NCI-H510A treated with DMSO at 0.1 percent for 48 hours (cell line): ENCODE results near the gene SHCBP1.
"Not testable (repeated sequence)": the region's sequence is repeated elsewhere in the genome, so short reads cannot be mapped to it uniquely, and the experiment has no call there.

ENCODE experiments used
- DNase-seq: peaks from one replicate; lab custom pipeline; 2025; lab: John Stamatoyannopoulos, UW

Gene SHCBP1, protein sequence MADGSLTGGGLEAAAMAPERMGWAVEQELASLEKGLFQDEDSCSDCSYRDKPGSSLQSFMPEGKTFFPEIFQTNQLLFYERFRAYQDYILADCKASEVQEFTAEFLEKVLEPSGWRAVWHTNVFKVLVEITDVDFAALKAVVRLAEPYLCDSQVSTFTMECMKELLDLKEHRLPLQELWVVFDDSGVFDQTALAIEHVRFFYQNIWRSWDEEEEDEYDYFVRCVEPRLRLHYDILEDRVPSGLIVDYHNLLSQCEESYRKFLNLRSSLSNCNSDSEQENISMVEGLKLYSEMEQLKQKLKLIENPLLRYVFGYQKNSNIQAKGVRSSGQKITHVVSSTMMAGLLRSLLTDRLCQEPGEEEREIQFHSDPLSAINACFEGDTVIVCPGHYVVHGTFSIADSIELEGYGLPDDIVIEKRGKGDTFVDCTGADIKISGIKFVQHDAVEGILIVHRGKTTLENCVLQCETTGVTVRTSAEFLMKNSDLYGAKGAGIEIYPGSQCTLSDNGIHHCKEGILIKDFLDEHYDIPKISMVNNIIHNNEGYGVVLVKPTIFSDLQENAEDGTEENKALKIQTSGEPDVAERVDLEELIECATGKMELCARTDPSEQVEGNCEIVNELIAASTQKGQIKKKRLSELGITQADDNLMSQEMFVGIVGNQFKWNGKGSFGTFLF

DNA sequence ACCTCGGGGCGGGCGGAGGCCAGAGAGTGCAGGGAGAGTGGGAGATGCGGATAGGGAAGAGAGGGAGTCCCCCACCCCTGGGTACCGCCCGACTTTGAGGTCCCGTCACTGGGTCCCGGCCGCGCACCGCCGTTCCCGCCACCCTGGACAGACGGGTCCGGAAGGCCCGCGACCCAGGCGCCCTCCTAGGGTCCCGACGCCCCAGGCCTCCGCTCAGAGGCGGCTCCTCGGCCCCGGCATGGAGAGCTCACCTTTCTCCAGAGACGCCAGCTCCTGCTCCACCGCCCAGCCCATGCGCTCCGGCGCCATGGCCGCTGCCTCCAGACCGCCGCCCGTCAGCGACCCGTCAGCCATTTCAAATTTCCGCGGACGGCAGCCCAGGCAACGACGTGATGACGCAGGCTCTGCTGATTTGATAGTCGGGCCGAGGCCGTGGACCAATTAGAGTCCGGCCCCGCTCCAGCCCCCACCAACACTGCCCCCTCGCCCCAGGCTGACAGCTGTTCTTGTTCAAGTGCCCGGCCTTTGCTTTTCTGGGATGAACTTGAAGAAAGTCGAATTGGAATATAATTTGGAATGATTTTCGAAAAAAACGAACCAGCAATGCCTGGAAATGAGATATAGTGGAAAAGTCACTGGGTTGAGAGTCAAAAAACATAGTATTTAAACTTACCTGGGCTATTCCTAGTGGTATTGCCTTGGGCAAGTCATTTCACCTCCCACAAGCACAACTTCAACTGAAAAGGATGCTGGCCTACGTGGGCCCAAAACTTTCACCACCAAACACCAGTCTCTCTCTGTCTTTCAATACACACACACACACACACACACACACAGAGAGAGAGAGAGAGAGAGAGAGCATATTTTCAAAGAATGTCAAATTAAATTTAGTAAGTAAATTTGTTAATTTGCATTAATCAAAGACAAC lies at the start of gene SHCBP1:
Gene SHCBP1, minus strand, starts transcription at position 374 of the 928 bp plus-strand sequence. Its CDS starts 20 bp downstream, at position 354.
- peak; percentile 77 for DNase-seq

DNA sequence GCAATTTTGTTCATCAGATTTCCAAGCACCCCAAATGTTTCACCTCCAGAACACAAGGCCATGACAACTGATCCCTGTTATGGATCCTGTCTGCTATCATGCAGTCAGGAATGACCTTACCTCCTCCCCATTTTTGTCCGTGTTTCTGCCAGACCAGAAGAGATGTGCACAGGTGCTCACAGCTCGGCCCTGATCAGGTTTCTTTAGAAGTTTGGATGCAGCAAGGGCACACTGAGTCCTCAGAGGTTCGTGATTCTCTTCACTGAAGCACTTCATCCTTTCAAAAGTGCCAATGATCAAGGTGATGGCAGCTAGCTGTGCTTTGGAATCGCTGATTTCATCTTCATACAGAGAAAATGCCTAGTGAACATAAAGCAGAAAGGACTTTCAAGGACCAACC lies 40.9 kb upstream of the SHCBP1 start:
- no peak for DNase-seq

DNA sequence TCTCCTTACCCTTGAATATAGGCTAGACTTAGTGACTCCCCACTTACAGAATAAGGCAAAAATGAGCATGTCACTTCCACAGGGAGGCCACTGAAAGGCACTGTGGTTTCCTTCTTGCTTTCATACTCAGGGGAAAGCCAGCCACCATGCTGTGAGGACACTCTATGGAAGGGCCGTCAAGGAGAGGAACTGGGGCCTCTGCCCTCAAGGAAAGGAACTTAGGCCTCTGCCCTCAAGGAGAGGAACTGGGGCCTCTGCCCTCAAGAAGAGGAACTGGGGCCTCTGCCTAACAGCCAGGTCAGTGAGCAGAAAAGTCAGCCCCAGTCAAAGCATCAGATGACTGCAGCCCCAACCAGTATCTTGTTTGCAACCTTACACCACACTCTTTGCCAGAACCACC lies 37.7 kb upstream of the SHCBP1 start:
- DNase-seq = no peak

DNA sequence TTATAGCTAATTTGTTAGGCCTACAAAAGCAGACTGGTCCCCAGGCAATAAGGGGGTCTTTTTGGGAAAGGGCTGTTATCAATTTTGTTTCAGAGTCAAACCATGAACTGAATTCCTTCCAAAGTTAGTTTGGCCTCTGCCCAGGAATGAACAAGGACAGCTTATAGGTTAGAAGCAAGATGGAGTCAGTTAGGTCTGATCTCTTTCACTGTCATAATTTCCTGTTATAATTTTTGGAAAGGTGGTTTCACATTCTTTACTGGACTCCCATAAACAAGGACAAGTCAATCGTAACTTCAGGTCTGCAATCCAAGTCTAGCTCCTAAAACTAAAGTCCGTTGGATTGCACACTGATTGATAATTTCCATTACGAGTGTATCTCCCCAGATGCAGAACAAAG lies 30.1 kb upstream of the SHCBP1 start:
- no peak for DNase-seq

DNA sequence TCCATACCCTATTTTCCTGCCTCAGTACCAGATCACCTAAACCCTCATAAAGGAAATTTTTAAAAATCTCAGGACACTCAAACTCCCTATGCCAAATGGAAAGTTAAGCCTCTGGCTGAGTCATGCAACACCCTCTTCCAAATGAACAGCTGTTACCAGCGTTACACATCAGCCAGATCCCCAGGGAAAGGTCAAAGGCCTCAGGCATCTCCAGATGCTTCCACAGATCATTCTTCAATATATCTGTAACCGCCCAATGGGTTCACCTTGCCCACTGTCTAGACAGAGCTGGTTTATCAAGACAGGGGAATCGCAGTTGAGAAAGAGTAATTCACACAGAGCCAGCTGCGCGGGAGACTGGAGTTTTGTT lies 29.1 kb upstream of the SHCBP1 start:
- no peak for DNase-seq

DNA sequence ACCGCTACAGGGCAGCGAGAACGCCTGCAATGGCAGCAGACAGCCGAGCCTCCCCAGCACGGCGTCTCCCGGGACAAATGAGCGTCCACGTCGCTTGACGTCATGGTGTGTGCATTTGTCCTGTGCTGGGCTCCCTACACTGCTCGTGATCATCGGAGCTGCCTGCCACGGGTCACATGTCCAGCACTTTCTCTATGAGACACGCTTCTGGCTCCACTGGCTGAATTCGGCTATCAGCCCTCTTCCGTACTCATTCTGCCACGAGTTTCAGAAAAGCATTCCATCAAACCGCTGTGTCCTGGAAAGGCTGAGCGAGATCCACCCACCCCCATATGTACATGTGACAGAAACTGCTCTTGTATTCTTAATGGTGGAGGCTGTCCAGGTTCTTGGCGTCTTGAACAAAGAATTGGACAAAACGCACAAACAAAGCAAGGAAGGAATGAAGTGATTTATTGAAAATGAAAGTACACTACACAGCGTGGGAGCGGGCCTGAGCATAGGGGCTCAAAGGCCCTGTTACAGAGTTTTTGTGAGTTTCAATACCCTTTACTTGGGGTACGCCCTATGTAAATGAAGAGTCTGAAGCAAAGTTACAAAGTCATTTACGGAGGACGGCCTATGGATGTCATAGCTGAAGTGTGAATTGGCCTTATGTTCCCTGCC lies 28.5 kb upstream of the SHCBP1 start:
- no peak for DNase-seq

DNA sequence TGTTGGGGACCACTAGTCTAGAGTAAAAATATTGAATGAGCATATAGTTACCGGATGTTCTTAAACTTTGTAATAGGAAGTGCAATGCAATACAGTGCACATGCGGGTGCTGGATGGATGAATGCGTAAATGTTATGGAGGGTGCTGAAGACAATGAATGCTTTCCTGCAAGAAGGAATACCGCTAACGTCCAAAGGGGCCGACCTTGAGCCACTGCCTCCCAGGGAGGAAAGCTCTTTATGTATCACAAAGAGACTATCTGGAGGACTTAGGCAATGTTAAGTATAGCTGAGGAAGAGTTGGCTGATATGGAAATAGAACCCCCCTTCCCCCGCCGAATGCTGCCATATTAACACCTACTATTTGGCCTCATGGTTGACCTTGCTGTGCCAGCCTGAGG lies 27.5 kb upstream of the SHCBP1 start:
- no peak for DNase-seq

DNA sequence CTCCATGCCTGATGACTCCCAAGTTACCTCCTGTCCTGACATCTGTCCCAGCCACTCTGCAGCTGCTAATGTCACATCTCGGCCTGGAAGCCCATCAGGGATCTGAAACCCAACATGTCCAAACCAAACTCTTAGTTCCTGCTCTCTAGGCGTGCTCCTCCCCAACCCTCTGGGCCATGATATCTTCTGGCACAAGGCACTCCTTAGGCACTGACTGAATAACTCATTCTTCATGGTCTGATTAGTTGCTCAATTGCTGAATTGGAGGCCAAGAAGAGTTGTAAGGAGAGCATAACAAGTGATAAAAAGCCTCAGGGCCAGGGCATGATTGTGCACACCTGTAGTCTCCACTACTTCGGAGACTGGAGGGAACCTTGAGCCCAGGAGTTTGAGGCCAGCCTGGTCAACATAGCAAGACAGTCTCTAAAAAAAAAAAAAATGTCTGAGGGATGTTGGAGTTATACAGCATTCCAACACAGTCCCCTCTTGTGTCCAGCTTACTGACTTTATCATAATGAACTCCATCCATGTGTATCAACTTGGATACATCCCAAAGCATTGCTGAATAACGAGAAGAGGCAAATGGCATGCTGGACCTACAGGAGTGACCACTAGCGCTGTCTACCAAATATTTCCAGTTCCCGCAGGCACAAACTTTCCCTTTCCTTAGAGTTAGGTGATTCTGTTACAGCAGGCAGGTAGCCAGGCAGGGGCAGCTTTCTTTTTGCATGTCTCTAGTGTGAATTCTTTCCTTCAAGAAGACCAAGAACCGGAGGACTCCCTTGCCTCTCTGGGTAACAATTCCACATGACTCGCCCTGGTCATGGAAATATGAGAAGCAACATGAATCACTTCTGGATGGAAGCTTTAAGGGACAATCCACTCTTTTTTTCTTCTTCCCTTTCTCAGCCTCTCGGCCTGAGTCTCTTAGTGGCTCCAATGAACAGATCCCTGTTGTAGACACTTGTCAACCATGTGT lies 18.1 kb upstream of the SHCBP1 start:
- DNase-seq = no peak

DNA sequence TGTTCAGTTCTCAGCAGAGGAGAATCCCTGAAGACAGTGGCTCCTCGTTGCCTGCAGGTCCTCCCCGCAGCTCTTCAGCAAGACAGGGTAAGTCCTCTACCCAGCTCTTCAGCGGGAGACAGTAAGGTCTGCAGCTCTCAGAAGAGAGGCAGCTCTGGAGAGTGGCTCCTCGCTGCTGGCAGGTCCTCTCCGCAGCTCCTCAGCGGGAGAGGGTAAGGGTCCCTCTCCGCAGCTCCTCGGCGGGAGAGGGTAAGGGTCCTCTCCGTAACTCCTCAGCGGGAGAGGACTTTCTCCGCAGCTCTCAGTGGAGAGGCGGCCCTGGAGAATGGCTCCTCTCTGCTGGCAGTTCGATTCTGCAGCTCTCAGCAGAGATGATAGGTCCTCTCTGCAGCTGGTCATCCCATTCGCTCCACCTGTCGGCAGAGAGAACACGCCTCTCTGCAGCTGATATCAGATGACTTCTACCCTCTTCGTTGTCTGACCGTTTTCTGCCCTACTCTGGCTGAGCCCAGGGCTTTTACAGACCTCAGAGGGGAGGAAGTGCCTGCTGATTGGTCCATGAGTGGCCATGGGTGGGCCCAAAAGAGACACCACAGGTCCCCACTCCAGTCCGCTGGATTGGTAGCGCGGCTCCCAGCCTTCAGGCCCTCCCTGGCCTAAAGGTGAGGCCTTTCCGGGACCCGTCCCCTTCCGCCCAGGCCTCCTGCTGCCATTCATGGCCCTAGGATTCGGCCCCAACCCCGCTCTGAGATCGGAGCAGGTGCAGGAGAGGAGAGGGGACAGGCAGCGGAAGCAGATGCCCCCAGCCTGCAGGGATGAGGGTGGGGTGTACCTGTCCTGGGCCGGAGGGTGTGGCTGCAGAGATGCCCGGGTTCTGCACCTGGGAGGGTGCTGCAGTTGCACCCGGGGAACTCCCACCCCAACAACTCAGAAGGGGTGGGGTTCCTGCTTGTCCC lies 11.9 kb upstream of the SHCBP1 start:
- peak; percentile 90 for DNase-seq

DNA sequence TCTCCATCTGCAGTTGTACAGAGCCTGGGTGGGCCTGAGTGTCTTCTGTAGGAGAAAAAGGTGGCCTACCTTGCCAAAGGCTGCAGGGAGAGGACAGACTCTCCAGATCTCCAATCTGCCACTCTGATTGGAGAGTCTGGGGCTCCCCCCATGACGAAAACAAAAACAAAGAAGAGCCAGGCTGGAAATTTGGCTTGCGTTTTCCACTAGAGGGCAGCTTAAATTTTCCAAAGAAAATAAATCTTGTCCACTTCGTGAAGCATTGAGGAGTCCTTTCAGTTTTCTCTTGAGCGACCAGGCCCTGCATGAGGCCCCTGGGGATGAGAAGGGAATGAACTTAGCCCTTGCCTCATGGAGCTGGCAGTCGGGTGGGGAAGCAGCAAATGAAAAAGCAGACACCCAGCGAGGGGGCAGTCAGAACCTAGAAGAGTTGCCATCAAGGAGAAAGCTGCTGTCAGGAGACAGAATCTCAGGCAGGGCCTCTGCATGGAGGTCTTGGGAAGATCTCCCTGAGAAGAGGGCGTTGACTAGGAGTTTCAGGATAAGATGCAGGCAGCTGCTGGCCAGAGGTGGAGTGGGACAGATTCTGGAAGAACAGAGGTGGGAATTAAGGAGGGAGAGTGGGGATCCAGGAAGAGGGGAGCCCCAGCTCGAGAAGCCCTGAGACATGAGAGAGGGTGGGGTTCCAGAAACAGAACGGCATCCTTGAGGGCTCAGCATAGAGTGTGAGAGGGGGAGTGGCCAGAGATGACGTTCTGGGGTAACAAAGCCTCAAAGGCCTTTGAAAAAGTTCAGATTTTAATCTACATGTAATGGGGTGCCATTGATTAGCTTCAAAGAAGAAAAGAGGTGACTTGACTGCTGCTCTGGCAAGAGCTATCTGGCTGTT lies 8.4 kb upstream of the SHCBP1 start:
- peak; percentile 15 for DNase-seq

DNA sequence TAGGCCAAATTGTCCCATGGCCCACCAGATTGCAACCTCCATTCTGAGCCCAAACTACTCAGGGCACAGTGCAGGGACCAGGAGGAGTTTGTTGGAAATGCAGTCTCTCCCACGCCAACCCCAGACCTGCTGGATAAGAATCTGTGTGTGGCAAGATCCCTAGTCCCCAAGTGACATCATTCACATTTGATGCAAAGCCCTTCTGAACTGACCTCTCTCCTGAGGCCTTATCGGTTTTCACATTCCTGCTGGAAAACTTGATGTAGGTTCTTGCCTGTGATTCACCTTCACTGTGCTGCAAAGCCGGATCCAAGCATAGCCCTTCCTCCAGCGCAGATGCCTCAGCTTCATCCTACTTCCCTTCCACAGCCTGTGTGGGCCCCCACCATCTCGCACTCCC lies 6.6 kb upstream of the SHCBP1 start:
- no peak for DNase-seq

DNA sequence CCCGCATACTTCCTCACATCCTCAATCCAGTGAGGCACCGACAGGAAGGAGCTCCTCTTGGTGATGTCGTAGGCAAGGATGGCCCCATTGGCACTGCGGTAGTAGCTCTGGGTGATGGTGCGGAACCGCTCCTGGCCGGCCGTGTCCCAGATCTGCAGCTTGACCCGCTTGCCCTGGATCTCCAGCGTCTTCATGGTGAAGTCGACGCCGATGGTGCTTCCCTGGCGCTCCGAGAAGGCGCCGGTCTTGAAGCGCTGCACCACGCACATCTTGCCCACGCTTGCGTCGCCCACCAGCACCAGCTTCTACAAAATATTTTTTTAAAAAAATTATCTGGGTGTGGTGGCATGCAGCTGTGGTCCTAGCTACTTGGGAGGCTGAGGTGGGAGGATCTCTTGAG lies 5.5 kb upstream of the SHCBP1 start:
- not testable (repeated sequence) for DNase-seq

DNA sequence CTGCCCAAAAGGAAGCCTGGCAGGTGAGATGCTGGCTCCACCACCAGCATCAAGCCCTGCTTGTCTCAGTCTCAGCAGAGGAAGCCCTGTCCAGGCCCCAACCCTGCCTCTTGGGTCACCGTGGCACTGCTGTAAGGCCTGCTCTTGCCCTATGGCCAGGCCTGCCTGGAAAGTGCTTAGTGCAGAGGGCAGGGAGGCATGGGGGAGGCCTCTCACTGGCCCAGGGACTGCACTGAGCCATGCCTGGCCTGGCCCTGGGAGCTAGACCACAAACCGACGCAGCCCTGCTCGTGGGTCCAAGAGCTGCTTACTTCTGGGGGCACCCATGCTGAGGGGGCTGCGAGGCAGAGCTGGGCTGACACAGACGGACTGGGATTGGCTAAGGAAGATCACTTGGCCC lies 3.7 kb upstream of the SHCBP1 start:
- DNase-seq = not testable (repeated sequence)

DNA sequence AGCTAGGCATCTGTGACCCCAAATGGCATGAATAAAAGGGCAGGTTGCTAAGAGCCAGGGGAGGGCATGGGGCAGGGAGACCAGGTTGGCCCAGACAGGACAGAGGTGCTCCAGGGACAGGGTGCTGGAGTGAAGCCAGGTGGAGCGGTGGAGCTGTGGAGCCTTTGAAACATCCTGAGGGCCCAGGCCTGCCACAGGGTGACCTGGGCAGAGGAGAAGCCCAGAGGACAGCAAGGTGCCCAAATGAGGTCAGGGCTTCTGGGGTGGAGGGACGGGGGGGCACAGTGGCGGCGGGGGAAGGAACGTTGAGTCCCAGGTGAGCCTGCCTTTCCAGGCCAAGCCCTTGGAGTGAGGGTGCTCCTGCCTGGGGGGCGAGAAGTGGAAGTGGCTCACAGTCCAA lies 2.5 kb upstream of the SHCBP1 start:
- not testable (repeated sequence) for DNase-seq

DNA sequence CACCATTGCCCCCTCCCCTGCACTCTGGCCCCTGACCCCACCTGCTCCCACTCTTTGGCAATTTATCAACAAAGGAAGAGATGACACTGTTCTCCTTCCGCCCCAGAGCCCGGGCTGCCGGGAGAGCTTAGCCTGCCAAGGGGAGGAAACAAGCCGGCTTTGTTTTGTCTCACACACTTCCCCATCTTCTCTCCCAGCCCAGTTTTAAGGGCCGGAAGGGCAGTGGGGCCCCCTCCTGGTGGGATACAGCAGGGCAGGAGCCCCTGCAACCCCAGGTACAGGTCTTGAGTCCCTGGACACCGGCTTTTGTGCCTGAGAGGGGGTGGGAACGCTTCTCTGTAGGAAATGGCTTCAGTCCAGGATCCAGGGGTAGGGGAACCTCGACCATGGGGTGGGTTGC lies 2.1 kb upstream of the SHCBP1 start:
- not testable (repeated sequence) for DNase-seq

DNA sequence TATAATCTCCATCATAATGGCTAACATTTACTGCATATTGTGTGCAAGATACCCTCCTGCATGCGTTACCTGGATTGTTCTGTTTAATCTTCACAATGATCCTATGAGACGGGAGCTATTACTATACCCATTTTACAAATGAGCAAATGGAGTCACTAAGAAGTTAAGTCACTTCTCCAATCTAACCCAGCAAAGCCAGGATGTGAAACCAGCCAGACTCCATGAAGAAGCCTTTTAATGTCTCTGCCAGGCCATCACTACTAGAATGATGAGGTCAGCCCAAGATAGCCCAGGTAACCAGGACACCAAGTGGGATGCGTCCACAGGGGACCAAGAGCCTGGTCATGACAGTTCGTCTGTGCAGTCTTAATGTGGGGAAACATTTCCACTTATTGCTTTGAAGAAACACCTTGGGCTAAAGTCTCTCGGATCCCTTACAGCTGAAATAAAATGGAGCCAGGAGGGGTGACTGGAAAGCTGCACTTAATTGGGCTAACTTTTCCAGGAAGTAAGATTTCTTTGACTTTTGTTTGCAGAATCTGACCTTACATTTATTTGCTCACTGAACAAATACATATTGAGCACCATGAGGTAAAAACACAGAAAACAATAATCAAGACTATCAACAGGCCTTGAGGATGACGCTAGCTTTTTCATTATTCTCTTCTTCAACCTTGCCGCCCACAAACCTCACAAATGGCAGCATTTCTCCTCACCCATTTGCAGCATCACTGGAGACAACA lies 926 bp upstream of the SHCBP1 start:
- DNase-seq = no peak

DNA sequence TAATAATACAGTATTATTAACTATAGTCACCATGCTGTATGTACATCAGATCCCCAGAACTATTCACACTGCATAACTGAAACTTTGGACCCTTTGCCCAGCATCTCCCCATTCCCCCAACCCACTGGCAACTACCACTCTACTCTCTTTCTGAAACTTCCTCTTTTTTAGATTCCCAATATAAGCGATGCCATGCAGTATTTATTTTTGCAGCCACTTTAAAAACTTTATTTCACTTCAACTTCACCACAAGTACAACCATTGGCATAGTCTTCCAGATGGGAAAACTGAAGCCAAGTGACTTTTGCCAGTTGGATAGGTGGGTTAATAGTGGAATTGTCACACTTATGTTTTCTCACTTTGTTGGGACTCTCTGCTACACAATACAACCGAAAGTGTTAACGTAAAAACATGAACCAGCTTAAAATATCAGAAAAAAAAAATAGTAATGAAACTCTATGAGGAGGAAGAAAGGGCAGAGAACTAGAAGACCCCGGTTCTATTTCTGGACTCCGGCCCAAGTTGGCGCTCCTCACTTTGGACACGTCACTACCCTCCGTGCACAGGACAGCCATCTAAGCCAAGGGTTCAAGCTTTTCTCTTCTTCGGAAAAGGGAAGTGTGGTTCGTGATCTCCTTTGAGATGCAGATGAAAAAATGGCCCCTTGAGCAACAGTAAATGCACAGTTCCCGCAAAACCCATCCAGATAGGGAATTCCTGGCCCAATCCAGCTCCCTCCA lies 743 bp downstream of the SHCBP1 start:
- DNase-seq = no peak
